Stomach (tissue), 9 donors: Measurements from ENCODE around the gene ZNF74. TPM values are rescaled to one million over a fixed set of nuclear protein-coding genes. Genes with fewer than 3 reads are reported as not detected.

ENCODE experiments used
- DNase-seq, 2 donors: peaks; one replicate each; pipeline versions ENCODE4 v3.0.0 to v3.0.0-alpha.2; 2013 to 2019
- H3K27ac ChIP-seq, 5 donors: fragments of 200-600 bp in 4 of 5; sonication (generic) in 4 of 5; one replicate each; pipeline ENCODE4 v1.5.1; 2013 to 2019; ENCODE audit warnings: mild to moderate bottlenecking in 1 of 5, moderate library complexity in 1 of 5
- H3K27me3 ChIP-seq, 3 donors: fragments of 200-600 bp; sonication (generic); one replicate each; pipeline ENCODE4 v1.5.1; 2017 to 2019; ENCODE audit warnings: mixed run types in 1 of 3
- H3K36me3 ChIP-seq, 4 donors: fragments of 200-600 bp; sonication (generic); 1 replicate in 3 of 4; 2 replicates in 1 of 4; pipeline ENCODE4 v1.5.1; 2016 to 2019
- H3K4me1 ChIP-seq, 4 donors: fragments of 200-600 bp; sonication (generic); one replicate each; pipeline ENCODE4 v1.5.1; 2016 to 2019
- H3K4me3 ChIP-seq, 4 donors: fragments of 200-600 bp; sonication (generic) in 3 of 4; one replicate each; pipeline ENCODE4 v1.5.1; 2016 to 2019; ENCODE audit warnings: mild to moderate bottlenecking in 1 of 4
- H3K9me3 ChIP-seq, 4 donors: fragments of 200-600 bp; sonication (generic); one replicate each; pipeline ENCODE4 v1.5.1; 2016 to 2019
- EP300 ChIP-seq: sonication (generic); formaldehyde crosslinking; IDR thresholded peaks from one replicate; pipeline ENCODE4 v1.6.1; 2017; ENCODE audit warnings: antibody characterized with exemption
- POLR2A ChIP-seq, 4 donors: fragments of 450-650 bp; IDR thresholded peaks; one replicate each; pipeline ENCODE4 v1.6.1; 2016; ENCODE audit warnings: antibody characterized with exemption in 4 of 4, control low read depth in 2 of 4, mild to moderate bottlenecking in 1 of 4, moderate library complexity in 1 of 4
- POLR2AphosphoS5 ChIP-seq, 3 donors: sonication (generic); formaldehyde crosslinking; IDR thresholded peaks; one replicate each; pipeline ENCODE4 v1.6.1; 2016; ENCODE audit warnings: antibody characterized with exemption in 3 of 3
- WGBS, 5 donors: extraction: QIAGEN DNeasy Blood & Tissue Kit in 3 of 5; methylation state at CpG; one replicate each; pipeline versions ENCODE4 v1.1.5 to v1.1.7; 2013 to 2018; 5-methylcytosine and 5-hydroxymethylcytosine counted together
- intact Hi-C: fragments of 100-400 bp; cut with DNase I; formaldehyde crosslinking; loops from one replicate; pipeline ENCODE4 v1.15.1; 2023; ENCODE audit warnings: low total_unique reads
- polyA plus RNA-seq, 3 donors: library from polyadenylated mRNA; stranded (reverse); fragments of 200-250 nt; gene quantifications; one replicate each; pipeline ENCODE4 v1.2.3, GENCODE V29; 2013
- total RNA-seq, 5 donors: library from RNA; depleted of rRNA; stranded (reverse); fragments of >200 nt; gene quantifications; one replicate each; pipeline versions ENCODE4 v1.1.0 to v1.2.3, GENCODE V29; 2014 to 2016
- TF ChIP-seq, protein P1 (sequence below), 7 experiments: fragments of 450-650 bp in 4 of 7; fragments of 200-600 bp in 3 of 7; sonication (generic) in 3 of 7; IDR thresholded peaks; one replicate each; pipeline ENCODE4 v1.5.1; 2016 to 2019; ENCODE audit warnings: antibody characterized with exemption in 7 of 7, control low read depth in 2 of 7, mild to moderate bottlenecking in 1 of 7
- donor health status: healthy with polysubstance abuse.
- donor health status: Bipolar disorder and iron deficiency.
- donor health status: healthy.

ZNF74 gene
- total and polyA plus RNA-seq, 8 donors, result 3.1 to 29.9 (median 8.2) TPM

- peak overlapping the region in 4 of 5 donors; percentile 74 to 86 (median 82) for H3K27ac ChIP-seq
- H3K36me3 ChIP-seq, result peaks cover 0 to 32% (median 24%) of the 10 kb centered on the region in 4 donors
- no peaks in the 10 kb centered on the region for H3K9me3 ChIP-seq
- H3K27me3 ChIP-seq, result peaks cover 0 to 51% (median 33%) of the 10 kb centered on the region in 3 donors
- peaks cover 24 to 61% (median 42%) of the 10 kb centered on the region in 4 donors for H3K4me1 ChIP-seq
- intact Hi-C loops, result no loop called here
- H3K4me3 ChIP-seq, result peak overlapping the region; percentile 55 to 63 (median 62)
- 57 to 65% (median 60%) methylated on average over 12 to 13 of the region's 13 CpGs for WGBS, 5 donors
- TF ChIP-seq POLR2A (IDR thresholded peaks at IDR 0.05) (no peak), EP300 (no peak), POLR2AphosphoS5 (IDR thresholded peaks at IDR 0.05) (no peak)
- TF ChIP-seq, protein P1, sequence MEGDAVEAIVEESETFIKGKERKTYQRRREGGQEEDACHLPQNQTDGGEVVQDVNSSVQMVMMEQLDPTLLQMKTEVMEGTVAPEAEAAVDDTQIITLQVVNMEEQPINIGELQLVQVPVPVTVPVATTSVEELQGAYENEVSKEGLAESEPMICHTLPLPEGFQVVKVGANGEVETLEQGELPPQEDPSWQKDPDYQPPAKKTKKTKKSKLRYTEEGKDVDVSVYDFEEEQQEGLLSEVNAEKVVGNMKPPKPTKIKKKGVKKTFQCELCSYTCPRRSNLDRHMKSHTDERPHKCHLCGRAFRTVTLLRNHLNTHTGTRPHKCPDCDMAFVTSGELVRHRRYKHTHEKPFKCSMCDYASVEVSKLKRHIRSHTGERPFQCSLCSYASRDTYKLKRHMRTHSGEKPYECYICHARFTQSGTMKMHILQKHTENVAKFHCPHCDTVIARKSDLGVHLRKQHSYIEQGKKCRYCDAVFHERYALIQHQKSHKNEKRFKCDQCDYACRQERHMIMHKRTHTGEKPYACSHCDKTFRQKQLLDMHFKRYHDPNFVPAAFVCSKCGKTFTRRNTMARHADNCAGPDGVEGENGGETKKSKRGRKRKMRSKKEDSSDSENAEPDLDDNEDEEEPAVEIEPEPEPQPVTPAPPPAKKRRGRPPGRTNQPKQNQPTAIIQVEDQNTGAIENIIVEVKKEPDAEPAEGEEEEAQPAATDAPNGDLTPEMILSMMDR (IDR thresholded peaks at IDR 0.05), result no peak
- no peak for DNase-seq
Measured at GRCh38 chr22:20438678-20439492, 44.9 kb downstream of the ZNF74 start.

DNA sequence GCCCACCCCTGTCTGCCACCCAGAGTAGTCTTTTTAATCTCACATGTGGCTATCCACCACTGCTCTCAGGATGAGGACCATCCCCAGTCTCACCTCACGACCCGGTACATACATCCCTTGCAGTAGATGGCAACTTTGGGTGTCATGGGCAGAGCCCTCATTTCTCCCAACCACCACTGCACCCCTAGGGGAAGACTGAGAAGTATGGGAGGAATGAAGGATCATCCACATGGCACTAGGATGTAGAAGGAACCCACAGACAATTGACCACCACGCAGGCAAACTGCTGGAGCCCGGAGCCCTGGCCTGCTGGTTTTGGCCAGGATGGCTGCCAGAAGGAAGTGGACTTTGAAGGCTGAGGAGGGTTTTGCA lies 45.6 kb downstream of the ZNF74 start:
- TF ChIP-seq, protein P1 (IDR thresholded peaks at IDR 0.05), result no peak
- TF ChIP-seq EP300 (no peak), POLR2A (IDR thresholded peaks at IDR 0.05) (no peak), POLR2AphosphoS5 (IDR thresholded peaks at IDR 0.05) (no peak)
- DNase-seq, result no peak
- 77 to 86% (median 83%) methylated on average over 4 of the region's 4 CpGs for whole genome bisulfite sequencing, 5 donors
- H3K27me3 ChIP-seq, result peaks cover 0 to 46% (median 33%) of the 10 kb centered on the region in 3 donors
- peaks cover 24 to 59% (median 42%) of the 10 kb centered on the region in 4 donors for H3K4me1 ChIP-seq
- peak overlapping the region in 1 of 5 donors; percentile 86 for H3K27ac ChIP-seq
- peaks cover 0 to 39% (median 30%) of the 10 kb centered on the region in 4 donors for H3K36me3 ChIP-seq
- no peaks in the 10 kb centered on the region for H3K9me3 ChIP-seq
- H3K4me3 ChIP-seq, result no peak overlapping the region
- intact Hi-C loops, result no loop called here

DNA sequence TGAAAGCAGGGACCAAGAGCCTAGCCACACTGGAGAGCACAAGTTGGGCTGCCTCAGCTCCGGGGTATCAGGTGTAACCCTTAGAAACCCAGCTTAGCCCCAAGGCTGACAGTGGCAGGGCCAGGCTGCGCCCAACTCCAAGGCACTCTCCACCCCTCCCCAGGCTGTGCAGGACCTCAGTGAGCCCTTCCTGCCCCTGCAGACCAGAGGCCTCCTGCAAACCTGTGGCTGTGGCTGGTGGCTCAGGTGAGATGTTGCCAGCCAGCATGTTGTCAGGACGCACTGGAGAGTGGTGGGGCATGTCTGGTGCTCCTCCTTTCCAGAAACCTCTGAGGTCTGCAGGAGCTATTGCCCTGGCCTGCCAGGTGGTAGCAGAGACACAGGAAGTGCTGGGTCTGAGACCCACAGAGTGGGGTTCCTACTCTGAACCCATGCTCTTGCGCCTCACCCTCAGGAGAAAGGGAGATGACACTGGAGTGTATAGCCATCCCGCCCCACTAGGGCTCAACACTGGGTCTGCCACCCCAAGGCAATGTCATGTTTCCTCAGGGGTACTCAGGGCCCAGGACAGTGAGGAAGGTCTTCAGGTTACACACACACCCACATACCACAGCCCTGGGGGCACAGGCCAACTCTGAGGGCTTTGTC lies 46.1 kb downstream of the ZNF74 start:
- intact Hi-C loops, result no loop called here
- peaks cover 0 to 41% (median 30%) of the 10 kb centered on the region in 3 donors for H3K27me3 ChIP-seq
- H3K4me3 ChIP-seq, result no peak overlapping the region
- H3K4me1 ChIP-seq, result peaks cover 24 to 54% (median 42%) of the 10 kb centered on the region in 4 donors
- 82 to 95% (median 91%) methylated on average over 4 to 5 of the region's 5 CpGs for WGBS, 5 donors
- peaks cover 0 to 44% (median 36%) of the 10 kb centered on the region in 4 donors for H3K36me3 ChIP-seq
- no peak for TF ChIP-seq POLR2AphosphoS5 (IDR thresholded peaks at IDR 0.05)
- TF ChIP-seq, protein P1 (IDR thresholded peaks at IDR 0.05), result no peak
- no peaks in the 10 kb centered on the region for H3K9me3 ChIP-seq
- no peak for DNase-seq
- H3K27ac ChIP-seq, result no peak overlapping the region

- Histone ChIP-seq H3K36me3 (peaks cover 5 to 53% (median 44%) of the 10 kb centered on the region in 4 donors), H3K27me3 (peaks cover 0 to 32% (median 21%) of the 10 kb centered on the region in 3 donors), H3K4me1 (peaks cover 20 to 45% (median 37%) of the 10 kb centered on the region in 4 donors), H3K9me3 (no peaks in the 10 kb centered on the region), H3K27ac (peak overlapping the region in 1 of 5 donors; percentile 61), H3K4me3 (no peak overlapping the region)
- no peak for DNase-seq
- 63 to 84% (median 79%) methylated on average over 8 to 13 of the region's 13 CpGs for WGBS, 5 donors
- TF ChIP-seq, protein P1 (IDR thresholded peaks at IDR 0.05), result no peak
- TF ChIP-seq POLR2A (IDR thresholded peaks at IDR 0.05), result no peak
- TF ChIP-seq EP300, result no peak
- no peak for TF ChIP-seq POLR2AphosphoS5 (IDR thresholded peaks at IDR 0.05)
- intact Hi-C loops, result no loop called here
Measured at GRCh38 chr22:20440637-20441591, 47.0 kb downstream of the ZNF74 start.
